Activated T-cell treated with anti-CD3 and anti-CD28 coated beads, Interleukin-2, amount 50 U/mL, for 72 hours (primary cell): Measurements from ENCODE around the gene BRCA1. TPM values are rescaled to one million over a fixed set of nuclear protein-coding genes. Genes with fewer than 3 reads are reported as not detected.
"Not testable (repeated sequence)": the region's sequence is repeated elsewhere in the genome, so short reads cannot be mapped to it uniquely, and the experiment has no call there.

Experiments
- ATAC-seq, 2 donors: fragments of 150-1000 bp; cut with Tn5 transposase; replicated peaks in 1 of 2; 2 replicates each; pipeline ENCODE4 v1.10.0; 2021; ENCODE audit warnings: moderate library complexity in 2 of 2, mild to moderate bottlenecking in 1 of 2
- DNase-seq, 2 donors: peaks; one replicate each; pipeline ENCODE4 v3.0.0; 2021 to 2022; ENCODE audit warnings: mixed read lengths in 1 of 2
- H3K27ac Mint-ChIP-seq: one replicate; pipeline ENCODE4 v1.8.0; 2022; ENCODE audit warnings: mild to moderate bottlenecking, moderate library complexity, mixed read lengths
- H3K27me3 Mint-ChIP-seq: one replicate; pipeline ENCODE4 v1.8.0; 2022; ENCODE audit warnings: low read depth, mixed read lengths
- H3K36me3 Mint-ChIP-seq, 2 donors: one replicate each; pipeline ENCODE4 v1.8.0; 2022; ENCODE audit warnings: mixed read lengths in 2 of 2, mild to moderate bottlenecking in 1 of 2; ENCODE audit not compliant: insufficient read depth in 2 of 2
- H3K4me1 Mint-ChIP-seq: one replicate; pipeline ENCODE4 v1.8.0; 2022; ENCODE audit warnings: low read depth, mixed read lengths
- H3K4me3 Mint-ChIP-seq, 2 donors: one replicate each; pipeline ENCODE4 v1.8.0; 2022; ENCODE audit warnings: mild to moderate bottlenecking in 2 of 2, mixed read lengths in 2 of 2, moderate library complexity in 2 of 2
- H3K9me3 Mint-ChIP-seq, 2 donors: one replicate each; pipeline ENCODE4 v1.8.0; 2022; ENCODE audit warnings: mixed read lengths in 2 of 2
- total RNA-seq, 2 donors: library from RNA; stranded (reverse); gene quantifications; one replicate each; pipeline ENCODE4 v1.2.3, GENCODE V29; 2022

The BRCA1 gene
- total RNA-seq = 100 to 1,000 TPM; 111 to 137 TPM

DNA sequence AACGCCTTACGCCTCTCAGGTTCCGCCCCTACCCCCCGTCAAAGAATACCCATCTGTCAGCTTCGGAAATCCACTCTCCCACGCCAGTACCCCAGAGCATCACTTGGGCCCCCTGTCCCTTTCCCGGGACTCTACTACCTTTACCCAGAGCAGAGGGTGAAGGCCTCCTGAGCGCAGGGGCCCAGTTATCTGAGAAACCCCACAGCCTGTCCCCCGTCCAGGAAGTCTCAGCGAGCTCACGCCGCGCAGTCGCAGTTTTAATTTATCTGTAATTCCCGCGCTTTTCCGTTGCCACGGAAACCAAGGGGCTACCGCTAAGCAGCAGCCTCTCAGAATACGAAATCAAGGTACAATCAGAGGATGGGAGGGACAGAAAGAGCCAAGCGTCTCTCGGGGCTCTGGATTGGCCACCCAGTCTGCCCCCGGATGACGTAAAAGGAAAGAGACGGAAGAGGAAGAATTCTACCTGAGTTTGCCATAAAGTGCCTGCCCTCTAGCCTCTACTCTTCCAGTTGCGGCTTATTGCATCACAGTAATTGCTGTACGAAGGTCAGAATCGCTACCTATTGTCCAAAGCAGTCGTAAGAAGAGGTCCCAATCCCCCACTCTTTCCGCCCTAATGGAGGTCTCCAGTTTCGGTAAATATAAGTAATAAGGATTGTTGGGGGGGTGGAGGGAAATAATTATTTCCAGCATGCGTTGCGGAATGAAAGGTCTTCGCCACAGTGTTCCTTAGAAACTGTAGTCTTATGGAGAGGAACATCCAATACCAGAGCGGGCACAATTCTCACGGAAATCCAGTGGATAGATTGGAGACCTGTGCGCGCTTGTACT is at the start of gene BRCA1:
Gene BRCA1, minus strand, starts transcription at position 232 of the 834 bp plus-strand sequence. CDS start 1,268 bp downstream, outside the sequence.
- Mint-ChIP-seq H3K9me3 (peaks cover 0 to 2% of the 10 kb centered on the region in 2 donors), H3K4me1 (peaks cover 48% of the 10 kb centered on the region), H3K27me3 (no peaks in the 10 kb centered on the region), H3K27ac (peak within 1 kb of the TSS; percentile 99), H3K4me3 (peak within 1 kb of the TSS; percentile 96 to 99), H3K36me3 (peaks cover 16 to 44% of the 10 kb centered on the region in 2 donors)
- peak; percentile 99 for ATAC-seq
- peak; percentile 93 to 95 for DNase-seq

DNA sequence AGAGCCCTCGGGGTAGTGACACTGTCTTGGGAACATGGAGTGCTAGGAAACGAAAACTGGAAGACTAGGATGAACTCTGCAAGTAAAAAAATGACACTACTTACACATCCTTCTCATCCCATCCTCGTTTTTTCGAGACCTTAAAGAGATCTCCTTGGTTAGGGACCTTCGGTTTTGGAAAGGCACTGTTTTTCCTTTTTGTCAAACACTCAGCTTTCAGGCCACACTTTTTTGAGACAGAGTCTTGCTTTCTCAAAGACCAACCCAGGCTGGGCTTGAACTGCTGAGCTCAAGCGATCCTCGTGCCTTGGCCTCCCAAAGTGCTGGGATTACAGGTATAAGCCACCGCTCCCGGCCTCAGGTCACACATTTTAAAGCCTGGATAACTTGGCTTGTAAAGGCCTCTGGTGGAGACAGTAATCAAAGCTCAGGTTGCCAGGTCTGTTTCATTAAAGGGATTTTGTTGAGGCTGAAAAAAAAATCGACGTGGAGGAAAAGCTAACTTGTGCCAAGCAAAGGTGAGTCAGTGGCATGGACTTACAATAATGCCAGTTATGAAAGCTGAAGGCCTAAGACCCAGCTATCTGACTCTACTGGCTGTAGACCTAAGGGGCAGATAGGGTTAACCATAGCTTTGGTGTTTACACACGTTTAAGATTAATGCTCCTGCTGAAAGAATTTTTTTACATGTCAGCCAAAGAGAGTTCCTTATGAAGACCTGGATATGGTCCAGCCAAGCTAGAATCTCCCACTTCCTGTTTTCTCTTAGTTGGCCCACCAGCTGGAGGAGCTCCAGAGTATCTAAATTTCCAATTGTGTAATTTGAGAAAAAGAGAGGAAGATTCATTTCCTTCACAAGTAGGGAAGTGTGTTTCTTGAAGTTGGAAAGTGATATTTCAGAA is 46.7 kb upstream of the BRCA1 start:
- peaks cover 37% of the 10 kb centered on the region for H3K4me1 Mint-ChIP-seq
- no peaks in the 10 kb centered on the region for H3K9me3 Mint-ChIP-seq
- H3K27ac Mint-ChIP-seq = no peak overlapping the region
- ATAC-seq (no peak), DNase-seq (peak; percentile 2 to 12)
- H3K4me3 Mint-ChIP-seq = no peak overlapping the region
- H3K27me3 Mint-ChIP-seq = no peaks in the 10 kb centered on the region
- H3K36me3 Mint-ChIP-seq = peaks cover 3 to 7% of the 10 kb centered on the region in 2 donors

DNA sequence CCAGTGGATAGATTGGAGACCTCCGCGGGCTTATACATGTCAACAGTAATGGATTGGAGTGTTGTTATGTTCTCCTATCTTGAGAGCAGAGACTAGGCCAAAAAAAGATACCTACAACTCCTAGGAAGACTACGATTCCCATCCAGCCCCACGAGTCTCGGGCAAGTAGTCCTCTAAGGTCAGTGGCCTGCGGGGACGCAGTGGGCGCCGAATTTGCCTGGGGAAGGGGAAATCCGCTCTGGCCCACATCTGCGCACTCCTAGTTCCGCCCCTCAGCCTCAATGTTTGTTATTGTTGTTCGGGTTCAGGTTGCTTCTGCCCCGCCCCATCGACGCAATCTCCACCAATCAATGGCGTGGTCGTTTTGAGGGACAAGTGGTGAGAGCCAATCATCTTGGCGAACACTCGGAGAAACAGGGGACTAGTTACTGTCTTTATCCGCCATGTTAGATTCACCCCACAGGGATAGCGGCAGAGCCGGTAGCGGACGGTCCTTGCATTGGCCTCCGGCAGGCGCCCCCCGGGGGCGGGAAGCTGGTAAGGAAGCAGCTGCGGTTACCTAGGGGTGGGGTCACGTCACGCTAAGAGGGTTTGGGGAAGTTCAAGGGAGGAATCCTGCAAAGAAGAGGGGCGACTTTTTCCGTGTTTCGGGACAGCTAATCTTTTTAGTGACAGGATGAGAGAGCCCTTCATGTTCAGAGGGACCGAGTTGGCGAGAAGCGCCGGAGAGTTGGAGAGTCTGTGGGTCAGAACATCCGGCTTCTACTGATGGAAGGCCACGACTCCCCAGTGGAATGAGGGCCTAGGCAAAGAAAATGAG is 45.8 kb upstream of the BRCA1 start, which contains the start of gene NBR1:
Gene NBR1, plus strand, starts transcription at position 449 of the 820 bp plus-strand sequence. CDS start 4,586 bp downstream, outside the sequence.
- Mint-ChIP-seq H3K4me3 (no peak within 1 kb of the TSS), H3K9me3 (no peaks in the 10 kb centered on the region), H3K27ac (no peak within 1 kb of the TSS), H3K36me3 (peaks cover 3 to 6% of the 10 kb centered on the region in 2 donors), H3K27me3 (no peaks in the 10 kb centered on the region), H3K4me1 (peaks cover 28% of the 10 kb centered on the region)
- ATAC-seq = peak; percentile 81 to 86
- peak; percentile 94 to 97 for DNase-seq

DNA sequence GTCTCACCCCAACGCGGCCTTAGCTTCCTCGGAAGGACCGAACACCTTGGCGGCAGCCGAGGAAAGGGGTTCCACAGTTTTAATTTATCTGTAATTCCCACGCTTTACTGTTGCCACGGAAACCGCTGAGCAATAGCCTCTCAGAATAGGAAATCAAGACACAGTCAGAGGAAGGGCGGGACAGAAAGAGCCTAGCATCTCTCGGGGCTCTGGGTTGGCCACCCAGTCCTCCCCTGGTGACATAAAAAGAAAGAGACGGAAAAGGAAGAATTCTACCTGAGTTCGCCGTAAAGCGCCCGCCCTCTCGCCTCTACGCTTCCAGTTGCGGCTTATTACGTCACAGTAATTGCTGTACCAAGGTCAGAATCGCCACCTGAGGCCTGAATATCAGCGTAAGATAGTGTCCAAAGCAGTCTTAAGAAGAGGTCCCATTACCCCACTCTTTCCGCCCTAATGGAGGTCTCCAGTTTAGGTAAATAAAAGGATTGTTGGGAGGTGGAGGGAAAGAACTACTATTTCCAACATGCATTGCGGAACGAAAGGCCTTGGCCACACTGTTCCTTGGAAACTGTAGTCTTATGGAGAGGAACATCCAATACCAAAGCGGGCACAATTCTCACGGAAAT is 45.1 kb upstream of the BRCA1 start:
- H3K4me3 Mint-ChIP-seq = no peak overlapping the region
- H3K9me3 Mint-ChIP-seq = no peaks in the 10 kb centered on the region
- H3K36me3 Mint-ChIP-seq = peaks cover 3 to 4% of the 10 kb centered on the region in 2 donors
- no peaks in the 10 kb centered on the region for H3K27me3 Mint-ChIP-seq
- DNase-seq (peak; percentile 87 to 90), ATAC-seq (peak; percentile 82 to 84)
- H3K4me1 Mint-ChIP-seq = peaks cover 21% of the 10 kb centered on the region
- no peak overlapping the region for H3K27ac Mint-ChIP-seq

DNA sequence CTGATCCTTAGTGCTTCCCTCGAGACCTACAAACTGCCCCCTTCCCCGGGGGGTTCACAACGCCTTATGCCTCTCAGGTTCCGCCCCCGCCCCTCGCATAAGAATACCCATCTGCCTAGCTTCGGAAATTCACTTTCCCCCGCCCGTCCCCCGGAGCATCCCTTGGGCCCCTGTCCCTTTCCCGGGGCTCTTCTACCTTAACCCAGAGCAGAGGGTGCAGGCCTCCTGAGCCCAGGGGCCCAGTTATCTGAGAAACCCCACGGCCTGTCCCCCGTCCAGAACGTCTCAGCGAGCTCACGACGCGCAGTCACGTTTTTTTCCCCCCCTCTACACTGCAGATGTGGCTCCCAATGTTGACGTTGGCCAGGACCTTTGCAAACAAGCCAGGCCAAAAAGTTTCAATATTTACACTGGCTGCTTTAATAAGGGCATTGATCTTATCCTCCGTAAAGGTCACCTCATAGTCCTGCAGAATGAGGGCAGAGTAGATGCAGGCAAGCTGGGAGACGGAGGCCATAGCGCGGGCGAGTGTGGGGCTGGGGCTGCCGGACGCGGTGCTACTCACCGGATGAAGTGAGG is 44.5 kb upstream of the BRCA1 start:
- peaks cover 3 to 4% of the 10 kb centered on the region in 2 donors for H3K36me3 Mint-ChIP-seq
- DNase-seq = peak in 1 of 2 donors; percentile 21
- H3K4me1 Mint-ChIP-seq = peaks cover 20% of the 10 kb centered on the region

DNA sequence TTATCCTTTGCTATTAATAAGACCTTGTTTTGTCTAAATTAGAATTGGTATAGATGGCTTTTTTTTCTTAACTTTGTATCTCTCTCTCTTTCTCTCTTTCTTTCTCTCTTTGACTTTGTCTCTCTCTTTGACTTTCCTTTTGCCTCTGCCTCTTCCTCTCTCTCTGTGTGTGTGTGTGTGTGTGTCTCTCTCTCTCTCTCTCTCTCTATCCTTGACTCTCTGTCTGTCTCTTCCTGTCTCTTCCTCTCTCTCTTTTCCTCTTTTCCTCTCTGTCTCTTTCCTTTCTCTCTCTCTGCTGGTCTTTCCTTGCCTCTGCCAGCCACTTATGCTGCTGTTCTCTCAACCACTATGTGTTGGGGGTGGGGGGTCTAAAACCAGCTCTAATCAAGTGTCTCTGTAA is 40.8 kb upstream of the BRCA1 start:
- H3K4me1 Mint-ChIP-seq, H3K4me3 Mint-ChIP-seq, H3K27me3 Mint-ChIP-seq, ATAC-seq, H3K9me3 Mint-ChIP-seq, DNase-seq, H3K36me3 Mint-ChIP-seq: not testable (repeated sequence)
- H3K27ac Mint-ChIP-seq = peak overlapping the region; percentile 47

More for the DNA sequence above, 44.5 kb upstream of the BRCA1 start:
- Mint-ChIP-seq H3K4me3 (no peak overlapping the region), H3K27me3 (no peaks in the 10 kb centered on the region), H3K9me3 (no peaks in the 10 kb centered on the region), H3K27ac (no peak overlapping the region)
- peak; percentile 19 to 36 for ATAC-seq

DNA sequence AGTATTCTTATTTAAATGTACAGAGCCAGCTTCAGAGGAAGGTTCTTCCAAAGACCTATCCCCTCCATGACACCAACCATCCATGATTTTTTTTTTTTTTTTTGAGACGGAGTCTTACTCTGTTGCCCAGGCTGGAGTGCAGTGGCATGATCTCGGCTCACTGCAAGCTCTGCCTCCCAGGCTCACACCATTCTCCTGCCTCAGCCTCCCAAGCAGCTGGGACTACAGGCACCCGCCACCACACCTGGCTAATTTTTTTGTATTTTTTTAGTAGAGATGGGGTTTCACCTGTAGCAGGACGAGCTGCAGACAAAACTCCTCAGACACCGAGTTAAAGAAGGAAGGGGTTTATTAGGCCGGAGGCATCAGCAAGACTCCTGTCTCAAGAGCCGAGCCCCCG is 34.8 kb upstream of the BRCA1 start:
- H3K4me1 Mint-ChIP-seq, DNase-seq, H3K36me3 Mint-ChIP-seq, H3K27ac Mint-ChIP-seq, ATAC-seq, H3K4me3 Mint-ChIP-seq, H3K9me3 Mint-ChIP-seq, H3K27me3 Mint-ChIP-seq: not testable (repeated sequence)

DNA sequence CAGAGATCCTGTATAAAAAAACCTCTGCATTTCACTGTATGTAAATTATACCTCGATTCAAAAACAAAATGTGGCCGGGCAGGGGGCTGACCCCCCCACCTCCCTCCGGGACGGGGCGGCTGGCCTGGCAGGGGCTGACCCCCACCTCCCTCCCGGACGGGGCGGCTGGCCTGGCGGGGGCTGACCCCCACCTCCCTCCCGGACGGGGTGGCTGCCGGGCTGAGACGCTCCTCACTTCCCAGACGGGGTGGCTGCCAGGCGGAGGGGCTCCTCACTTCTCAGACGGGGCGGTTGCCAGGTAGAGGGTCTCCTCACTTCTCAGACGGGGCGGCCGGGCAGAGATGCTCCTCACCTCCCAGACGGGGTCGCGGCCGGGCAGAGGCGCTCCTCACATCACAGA is 34.1 kb upstream of the BRCA1 start:
- H3K27me3 Mint-ChIP-seq, ATAC-seq, H3K4me1 Mint-ChIP-seq, H3K4me3 Mint-ChIP-seq, H3K36me3 Mint-ChIP-seq, H3K9me3 Mint-ChIP-seq, DNase-seq, H3K27ac Mint-ChIP-seq: not testable (repeated sequence)

DNA sequence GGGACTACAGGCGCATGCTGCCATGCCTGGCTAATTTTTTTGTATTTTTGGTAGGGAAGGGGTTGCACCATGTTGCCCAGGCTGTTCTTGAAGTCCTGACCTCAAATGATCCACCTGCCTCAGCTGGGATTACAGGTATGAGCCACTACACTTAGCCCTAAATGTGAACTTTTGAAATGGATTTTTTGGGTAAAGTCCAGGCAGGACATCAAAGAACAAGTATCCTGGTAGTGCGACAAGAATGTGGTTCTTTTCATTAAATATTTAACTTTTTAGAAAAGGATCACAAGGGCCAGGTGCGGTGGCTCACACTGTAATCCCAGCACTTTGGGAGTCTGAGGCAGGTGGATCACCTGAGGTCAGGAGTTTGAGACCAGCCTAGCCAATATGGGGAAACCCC is 30.5 kb upstream of the BRCA1 start:
- DNase-seq (no peak), ATAC-seq (no peak)
- Mint-ChIP-seq H3K27ac (no peak overlapping the region), H3K27me3 (no peaks in the 10 kb centered on the region), H3K9me3 (no peaks in the 10 kb centered on the region), H3K36me3 (peaks cover 7 to 8% of the 10 kb centered on the region in 2 donors), H3K4me3 (no peak overlapping the region), H3K4me1 (no peaks in the 10 kb centered on the region)

DNA sequence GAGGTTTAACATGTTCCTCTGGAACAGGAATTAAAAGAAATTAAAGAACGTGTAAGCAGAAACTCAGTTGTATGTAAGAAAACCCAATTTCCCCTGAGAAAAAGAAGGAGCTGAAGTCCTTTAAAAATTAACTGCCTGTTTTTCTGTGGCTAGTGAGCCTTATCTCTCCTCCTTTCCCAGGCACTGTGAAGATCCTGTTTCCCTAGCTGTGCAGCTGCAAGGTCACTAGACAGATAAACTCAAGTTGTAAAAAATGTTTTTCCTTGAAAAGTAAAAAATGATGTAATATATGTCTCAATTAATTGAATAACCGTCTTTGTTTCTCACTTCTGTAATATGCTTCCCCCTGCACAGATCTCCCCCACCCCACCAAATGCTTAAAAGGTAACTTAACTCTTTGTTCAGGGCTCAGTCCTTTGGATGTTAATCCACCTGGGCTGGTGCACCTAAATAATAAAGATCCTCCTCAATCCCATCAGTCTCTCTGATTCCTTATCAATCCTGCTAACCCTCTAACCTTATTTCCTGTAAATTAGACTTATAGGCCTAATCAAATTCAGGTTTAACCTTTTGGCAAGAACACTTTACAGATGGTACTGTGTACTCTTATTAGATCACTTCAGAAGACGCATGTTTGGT is 28.2 kb upstream of the BRCA1 start:
- H3K4me1 Mint-ChIP-seq, H3K27ac Mint-ChIP-seq, H3K9me3 Mint-ChIP-seq, H3K27me3 Mint-ChIP-seq, H3K4me3 Mint-ChIP-seq, ATAC-seq, H3K36me3 Mint-ChIP-seq, DNase-seq: not testable (repeated sequence)

DNA sequence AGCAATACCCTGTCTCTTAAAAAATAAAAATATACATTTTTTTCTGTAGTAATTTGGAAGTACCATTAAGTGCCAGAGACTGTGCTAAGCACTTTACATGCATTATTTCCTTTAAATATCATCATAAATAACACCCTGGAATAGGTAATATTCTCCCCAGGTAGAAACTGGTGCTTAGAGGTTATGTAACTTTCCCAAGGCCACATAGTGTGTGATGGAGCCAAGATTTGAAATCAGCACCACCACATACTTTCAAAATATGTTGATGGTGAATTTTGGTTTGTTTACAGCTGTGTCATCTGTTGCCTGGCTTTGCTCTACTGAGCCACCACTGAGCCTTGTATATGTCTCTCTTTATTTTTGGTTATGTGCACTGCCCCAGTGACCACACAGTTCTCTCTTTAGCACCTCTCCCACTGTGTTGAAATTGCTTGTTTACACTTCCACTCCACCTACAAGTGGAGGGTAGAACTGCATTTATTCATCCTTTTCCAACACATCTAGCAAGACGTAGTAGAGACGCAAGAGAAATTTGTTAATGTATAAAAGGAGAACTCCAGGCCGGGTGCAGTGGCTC is 26.8 kb upstream of the BRCA1 start:
- no peak for DNase-seq
- no peaks in the 10 kb centered on the region for H3K9me3 Mint-ChIP-seq
- H3K27ac Mint-ChIP-seq = no peak overlapping the region
- H3K27me3 Mint-ChIP-seq = no peaks in the 10 kb centered on the region
- no peak for ATAC-seq
- H3K4me3 Mint-ChIP-seq = no peak overlapping the region
- H3K36me3 Mint-ChIP-seq = peaks cover 6 to 8% of the 10 kb centered on the region in 2 donors
- no peaks in the 10 kb centered on the region for H3K4me1 Mint-ChIP-seq
